Endodermal cell (in vitro differentiated cells): ENCODE data around the gene RCVRN. TPM values are rescaled to one million over a fixed set of nuclear protein-coding genes. Genes with fewer than 3 reads are reported as not detected.

Experiments
- DNase-seq: peaks from one replicate; pipeline ENCODE4 v3.0.0-alpha.2; 2017
- H3K27ac ChIP-seq: 2 replicates; pipeline ENCODE4 v1.5.1; 2013; ENCODE audit warnings: mild to moderate bottlenecking, low read depth, low read length, moderate library complexity
- H3K27me3 ChIP-seq: 2 replicates; pipeline ENCODE4 v1.6.1; 2013; ENCODE audit warnings: mild to moderate bottlenecking, low read length, moderate library complexity; ENCODE audit not compliant: insufficient read depth, control insufficient read depth, poor library complexity, severe bottlenecking
- H3K36me3 ChIP-seq: 2 replicates; pipeline ENCODE4 v1.7.0; 2013; ENCODE audit warnings: mild to moderate bottlenecking, low read length, moderate library complexity; ENCODE audit not compliant: control insufficient read depth, insufficient read depth
- H3K4me1 ChIP-seq: one replicate; pipeline ENCODE4 v1.7.0; 2013; ENCODE audit warnings: low read length; ENCODE audit not compliant: control insufficient read depth, insufficient read depth
- H3K4me3 ChIP-seq: 2 replicates; pipeline ENCODE4 v1.5.1; 2013; ENCODE audit warnings: mild to moderate bottlenecking, low read length, moderate library complexity
- H3K9ac ChIP-seq: 2 replicates; pipeline ENCODE4 v1.6.1; 2013; ENCODE audit warnings: mild to moderate bottlenecking, low read length, moderate library complexity; ENCODE audit not compliant: poor library complexity, severe bottlenecking; ENCODE audit errors: extremely low read depth
- H3K9me3 ChIP-seq: 2 replicates; pipeline ENCODE4 v1.6.1; 2013; ENCODE audit warnings: mild to moderate bottlenecking, low read length, moderate library complexity; ENCODE audit not compliant: control insufficient read depth
- H3K27ac Mint-ChIP-seq: 2 replicates; pipeline ENCODE4 v1.8.0; 2020; ENCODE audit warnings: mixed read lengths
- H3K27me3 Mint-ChIP-seq: 2 replicates; pipeline ENCODE4 v1.8.0; 2021; ENCODE audit warnings: mild to moderate bottlenecking, mixed read lengths; ENCODE audit not compliant: insufficient read depth
- H3K36me3 Mint-ChIP-seq: 2 replicates; pipeline ENCODE4 v1.8.0; 2020; ENCODE audit warnings: low read depth, mixed read lengths
- H3K4me1 Mint-ChIP-seq: 2 replicates; pipeline ENCODE4 v1.8.0; 2020; ENCODE audit warnings: mixed read lengths
- H3K4me3 Mint-ChIP-seq: 2 replicates; pipeline ENCODE4 v1.8.0; 2020; ENCODE audit warnings: mild to moderate bottlenecking, moderate library complexity, mixed read lengths
- H3K9me3 Mint-ChIP-seq: 2 replicates; pipeline ENCODE4 v1.8.0; 2020; ENCODE audit warnings: mild to moderate bottlenecking, mixed read lengths
- CTCF ChIP-seq: fragments of 200-600 bp; sonication (generic); conservative IDR thresholded peaks from 2 replicates; pipeline ENCODE4 v1.5.0; 2021; ENCODE audit warnings: antibody characterized with exemption, mild to moderate bottlenecking
- WGBS, 2 experiments: methylation state at CpG; one replicate each; pipeline versions ENCODE4 v1.1.5 to v1.1.7; 2013; ENCODE audit warnings: missing lambda C conversion rate in 2 of 2, mixed read lengths in 1 of 2; ENCODE audit not compliant: insufficient coverage in 1 of 2, insufficient read length in 1 of 2; 5-methylcytosine and 5-hydroxymethylcytosine counted together
- total RNA-seq, 2 donors: library from RNA; stranded (reverse); fragmentation: NEBNext Ultra II Directional in 1 of 2; extraction: Animal tissue kit (Norgen Biotek cat#: 25700) in 1 of 2; gene quantifications; 2 replicates in 1 of 2; 3 replicates in 1 of 2; pipeline ENCODE4 v1.2.1, GENCODE V29; 2021

RCVRN gene
- total RNA-seq, 2 donors from 2014 or later: not detected

GRCh38 chr17:9938764-9939163 lies 33.7 kb upstream of the RCVRN start:
- H3K27ac Mint-ChIP-seq: no peak overlapping the region
- no peak overlapping the region for H3K27ac ChIP-seq
- H3K9me3 ChIP-seq: peaks cover 9% of the 10 kb centered on the region
- DNase-seq: no peak
- H3K9me3 Mint-ChIP-seq: peaks cover 4% of the 10 kb centered on the region
- no peaks in the 10 kb centered on the region for H3K4me1 ChIP-seq
- no peak for TF ChIP-seq CTCF
- H3K36me3 Mint-ChIP-seq: peaks cover 7% of the 10 kb centered on the region
- no peaks in the 10 kb centered on the region for H3K27me3 Mint-ChIP-seq
- 93 to 100% methylated on average over 1 of the region's 1 CpG for WGBS, 2 experiments
- no peak overlapping the region for H3K4me3 ChIP-seq
- no peaks in the 10 kb centered on the region for H3K27me3 ChIP-seq
- no peak overlapping the region for H3K9ac ChIP-seq
- no peaks in the 10 kb centered on the region for H3K36me3 ChIP-seq
- H3K4me1 Mint-ChIP-seq: no peaks in the 10 kb centered on the region
- H3K4me3 Mint-ChIP-seq: no peak overlapping the region

- DNase-seq: no peak
- H3K9ac ChIP-seq: no peak overlapping the region
Observed at GRCh38 chr17:9937901-9938300, 32.8 kb upstream of the RCVRN start.

GRCh38 chr17:9937241-9937761 lies 32.2 kb upstream of the RCVRN start:
- Histone ChIP-seq H3K27me3 (no peaks in the 10 kb centered on the region), H3K9ac (no peak overlapping the region), H3K27ac (no peak overlapping the region), H3K9me3 (peaks cover 9% of the 10 kb centered on the region), H3K4me1 (no peaks in the 10 kb centered on the region), H3K4me3 (no peak overlapping the region), H3K36me3 (no peaks in the 10 kb centered on the region)
- Mint-ChIP-seq H3K9me3 (peaks cover 4% of the 10 kb centered on the region), H3K27me3 (no peaks in the 10 kb centered on the region), H3K36me3 (peaks cover 7% of the 10 kb centered on the region), H3K4me3 (no peak overlapping the region), H3K27ac (no peak overlapping the region), H3K4me1 (no peaks in the 10 kb centered on the region)
- DNase-seq: no peak
- TF ChIP-seq CTCF: no peak
- 92 to 95% methylated on average over 11 to 13 of the region's 13 CpGs for WGBS, 2 experiments

More at GRCh38 chr17:9937901-9938300, 32.8 kb upstream of the RCVRN start:
- Histone ChIP-seq H3K9me3 (peaks cover 9% of the 10 kb centered on the region), H3K4me1 (no peaks in the 10 kb centered on the region), H3K4me3 (no peak overlapping the region), H3K27ac (no peak overlapping the region), H3K27me3 (no peaks in the 10 kb centered on the region), H3K36me3 (no peaks in the 10 kb centered on the region)
- WGBS, 2 experiments: 89 to 100% methylated on average over 8 to 9 of the region's 9 CpGs
- H3K4me3 Mint-ChIP-seq: no peak overlapping the region
- H3K27me3 Mint-ChIP-seq: no peaks in the 10 kb centered on the region
- H3K27ac Mint-ChIP-seq: no peak overlapping the region
- no peaks in the 10 kb centered on the region for H3K4me1 Mint-ChIP-seq
- peaks cover 7% of the 10 kb centered on the region for H3K36me3 Mint-ChIP-seq
- TF ChIP-seq CTCF: no peak
- peaks cover 4% of the 10 kb centered on the region for H3K9me3 Mint-ChIP-seq
